H1 (cell line): ENCODE results near the gene RPS6KA5.
"Not testable (repeated sequence)": the region's sequence is repeated elsewhere in the genome, so short reads cannot be mapped to it uniquely, and the experiment has no call there.

Source experiments
- EP300 ChIP-seq, 2 experiments: IDR thresholded peaks; 1 replicate in 1 of 2; 2 replicates in 1 of 2; pipeline ENCODE4 v1.6.1; 2011 to 2012; ENCODE audit warnings: low read depth in 2 of 2, low read length in 2 of 2, mild to moderate bottlenecking in 2 of 2, borderline replicate concordance in 1 of 2, inconsistent platforms in 1 of 2, moderate library complexity in 1 of 2
- GABPA ChIP-seq: IDR thresholded peaks from 2 replicates; pipeline ENCODE4 v1.6.1; 2011; ENCODE audit warnings: mild to moderate bottlenecking, low read length, moderate library complexity, borderline replicate concordance; ENCODE audit not compliant: insufficient read depth
- JUN ChIP-seq: IDR thresholded peaks from 2 replicates; pipeline ENCODE4 v1.6.1; 2011; ENCODE audit warnings: low read depth, mild to moderate bottlenecking, improper control_type of control experiment, low read length
- RAD21 ChIP-seq, 2 experiments: IDR thresholded peaks in 1 of 2; conservative IDR thresholded peaks in 1 of 2; 2 replicates each; pipeline ENCODE4 v1.6.1; 2011; ENCODE audit warnings: low read depth in 2 of 2, low read length in 2 of 2, improper control_type of control experiment in 1 of 2, inconsistent platforms in 1 of 2, mild to moderate bottlenecking in 1 of 2, moderate library complexity in 1 of 2
- SP1 ChIP-seq: IDR thresholded peaks from 2 replicates; pipeline ENCODE4 v1.6.1; 2011; ENCODE audit warnings: low read depth, low read length
- SP4 ChIP-seq: IDR thresholded peaks from 2 replicates; pipeline ENCODE4 v1.6.1; 2012; ENCODE audit warnings: low read length, inconsistent platforms
- TF ChIP-seq, protein P1 (sequence below), 3 experiments: IDR thresholded peaks; 1 replicate in 2 of 3; 2 replicates in 1 of 3; pipeline versions ENCODE4 v1.5.1 to v1.6.1; 2011; ENCODE audit warnings: low read length in 3 of 3, mild to moderate bottlenecking in 3 of 3, inconsistent platforms in 2 of 3, low read depth in 1 of 3, moderate library complexity in 1 of 3; ENCODE audit not compliant: insufficient read depth in 1 of 3; ENCODE audit errors: control extremely low read depth in 1 of 3
- TF ChIP-seq, protein P2 (sequence below): IDR thresholded peaks from 2 replicates; pipeline ENCODE4 v1.6.1; 2011; ENCODE audit warnings: low read depth, mild to moderate bottlenecking, low read length; ENCODE audit not compliant: insufficient read depth

DNA sequence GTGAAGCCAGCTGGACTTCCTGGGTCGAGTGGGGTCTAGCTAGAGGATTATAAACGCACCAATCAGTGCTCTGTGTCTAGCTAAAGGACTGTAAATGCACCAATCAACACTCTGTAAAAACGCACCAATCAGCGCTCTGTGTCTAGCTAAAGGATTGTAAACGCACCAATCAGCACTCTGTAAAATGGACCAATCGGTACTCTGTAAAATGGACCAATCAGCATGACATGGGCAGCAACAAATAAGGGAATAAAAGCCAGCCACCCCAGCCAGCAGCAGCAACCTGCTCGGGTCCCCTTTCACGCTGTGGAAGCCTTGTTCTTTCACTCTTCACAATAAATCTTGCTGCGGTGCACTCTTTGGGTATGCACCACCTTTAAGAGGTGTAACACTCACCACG lies 26.1 kb downstream of the RPS6KA5 start:
- not testable (repeated sequence) for TF ChIP-seq EP300 (IDR thresholded peaks at IDR 0.05; ENCODE audit: borderline replicate concordance in 1 of 2, low read depth in 2 of 2, low read length in 2 of 2); RAD21 (IDR thresholded peaks at IDR 0.05 in 1 of 2, conservative IDR thresholded peaks at IDR 0.05 in 1 of 2; ENCODE audit: low read depth in 2 of 2, low read length in 2 of 2); GABPA; JUN; SP4; SP1
- TF ChIP-seq, protein P1, sequence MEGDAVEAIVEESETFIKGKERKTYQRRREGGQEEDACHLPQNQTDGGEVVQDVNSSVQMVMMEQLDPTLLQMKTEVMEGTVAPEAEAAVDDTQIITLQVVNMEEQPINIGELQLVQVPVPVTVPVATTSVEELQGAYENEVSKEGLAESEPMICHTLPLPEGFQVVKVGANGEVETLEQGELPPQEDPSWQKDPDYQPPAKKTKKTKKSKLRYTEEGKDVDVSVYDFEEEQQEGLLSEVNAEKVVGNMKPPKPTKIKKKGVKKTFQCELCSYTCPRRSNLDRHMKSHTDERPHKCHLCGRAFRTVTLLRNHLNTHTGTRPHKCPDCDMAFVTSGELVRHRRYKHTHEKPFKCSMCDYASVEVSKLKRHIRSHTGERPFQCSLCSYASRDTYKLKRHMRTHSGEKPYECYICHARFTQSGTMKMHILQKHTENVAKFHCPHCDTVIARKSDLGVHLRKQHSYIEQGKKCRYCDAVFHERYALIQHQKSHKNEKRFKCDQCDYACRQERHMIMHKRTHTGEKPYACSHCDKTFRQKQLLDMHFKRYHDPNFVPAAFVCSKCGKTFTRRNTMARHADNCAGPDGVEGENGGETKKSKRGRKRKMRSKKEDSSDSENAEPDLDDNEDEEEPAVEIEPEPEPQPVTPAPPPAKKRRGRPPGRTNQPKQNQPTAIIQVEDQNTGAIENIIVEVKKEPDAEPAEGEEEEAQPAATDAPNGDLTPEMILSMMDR (IDR thresholded peaks at IDR 0.05; ENCODE audit: control extremely low read depth in 1 of 3, insufficient read depth in 1 of 3, low read depth in 1 of 3, low read length in 3 of 3) = not testable (repeated sequence)
- TF ChIP-seq, protein P2, sequence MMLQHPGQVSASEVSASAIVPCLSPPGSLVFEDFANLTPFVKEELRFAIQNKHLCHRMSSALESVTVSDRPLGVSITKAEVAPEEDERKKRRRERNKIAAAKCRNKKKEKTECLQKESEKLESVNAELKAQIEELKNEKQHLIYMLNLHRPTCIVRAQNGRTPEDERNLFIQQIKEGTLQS = not testable (repeated sequence)
